ENCODE results near the gene ARHGAP30.

ARHGAP30 gene

DNA sequence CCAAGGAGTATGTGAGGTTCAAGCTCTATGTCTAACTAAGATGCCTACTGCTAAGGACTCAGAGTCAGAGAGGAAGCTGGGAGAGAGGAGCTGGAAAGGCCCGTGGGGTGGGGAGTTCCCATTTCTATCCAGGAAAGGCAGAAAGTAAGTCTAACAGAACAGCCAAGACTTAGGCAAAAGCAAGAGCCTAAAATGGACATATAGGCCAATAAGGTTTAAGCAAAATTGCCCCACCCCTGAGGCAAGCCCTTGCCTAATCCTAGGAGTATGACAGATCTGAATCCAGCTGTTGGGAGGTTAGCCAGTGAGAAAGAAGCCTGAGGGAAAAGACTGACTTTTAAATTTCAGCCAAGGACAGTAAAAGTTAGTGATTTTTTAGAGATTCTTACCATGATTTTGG, 26.8 kb upstream of the ARHGAP30 start:
- ATAC-seq (replicated peaks) (no peak), DNase-seq (no peak)
- no peaks in the 10 kb centered on the region for H3K9me3 Mint-ChIP-seq
- H3K36me3 Mint-ChIP-seq (ENCODE audit: insufficient read depth), result peaks cover 51% of the 10 kb centered on the region
- peak overlapping the region in 1 of 2 donors; percentile 15 for H3K4me3 Mint-ChIP-seq
- no peaks in the 10 kb centered on the region for H3K27me3 Mint-ChIP-seq
- peaks cover 18 to 21% of the 10 kb centered on the region in 2 donors for H3K4me1 Mint-ChIP-seq (ENCODE audit: low read depth in 2 of 2)
- peak overlapping the region; percentile 99 to 100 for H3K27ac Mint-ChIP-seq

DNA sequence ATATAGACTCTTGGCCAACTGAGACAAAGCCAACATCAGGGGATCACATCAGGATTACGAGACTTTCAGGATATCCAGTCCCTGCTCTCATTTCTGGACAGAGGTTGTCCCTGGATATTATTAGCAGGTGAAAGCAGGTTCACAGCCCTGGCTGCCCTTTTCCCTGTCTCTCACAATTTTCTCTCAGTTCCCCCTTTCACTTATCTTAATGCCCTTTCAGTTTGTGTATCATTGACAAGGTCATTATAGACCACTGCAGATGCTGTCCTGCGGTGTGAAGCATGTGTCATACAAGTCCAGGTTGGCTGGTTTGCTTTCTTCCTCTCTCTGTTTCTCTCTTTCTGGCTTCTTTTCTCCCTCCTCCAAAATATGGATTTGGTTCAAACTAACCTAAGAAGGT, 26.3 kb upstream of the ARHGAP30 start:
- peaks cover 18 to 21% of the 10 kb centered on the region in 2 donors for H3K4me1 Mint-ChIP-seq (ENCODE audit: low read depth in 2 of 2)
- no peaks in the 10 kb centered on the region for H3K9me3 Mint-ChIP-seq
- H3K27me3 Mint-ChIP-seq, result no peaks in the 10 kb centered on the region
- no peak overlapping the region for H3K27ac Mint-ChIP-seq
- no peak for DNase-seq
- no peak for ATAC-seq (replicated peaks)
- H3K36me3 Mint-ChIP-seq (ENCODE audit: insufficient read depth), result peaks cover 46% of the 10 kb centered on the region
- no peak overlapping the region for H3K4me3 Mint-ChIP-seq

DNA sequence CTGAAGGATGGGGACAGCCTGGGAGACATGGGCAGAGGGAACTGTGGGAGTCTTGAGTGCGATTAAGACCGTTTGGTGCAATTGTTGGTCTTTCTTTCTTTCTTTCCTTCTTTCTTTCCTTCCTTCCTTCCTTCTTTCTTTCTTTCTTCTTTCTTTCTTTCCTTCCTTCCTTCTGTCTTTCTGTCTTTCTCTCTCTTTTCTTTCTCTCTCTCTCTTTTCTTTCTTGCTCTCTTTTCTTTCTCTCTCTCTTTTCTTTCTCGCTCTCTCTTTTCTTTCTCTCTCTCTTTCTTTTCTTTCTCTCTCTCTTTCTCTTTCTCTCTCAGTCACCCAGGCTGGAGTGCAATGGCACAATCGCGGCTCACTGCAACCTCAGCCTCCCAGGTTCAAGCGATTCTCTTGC, 25.5 kb upstream of the ARHGAP30 start:
- Mint-ChIP-seq H3K27ac (no peak overlapping the region), H3K4me3 (no peak overlapping the region), H3K4me1 (ENCODE audit: low read depth in 2 of 2) (peaks cover 18 to 21% of the 10 kb centered on the region in 2 donors), H3K36me3 (ENCODE audit: insufficient read depth) (peaks cover 39% of the 10 kb centered on the region), H3K9me3 (no peaks in the 10 kb centered on the region), H3K27me3 (no peaks in the 10 kb centered on the region)
- ATAC-seq (replicated peaks) (no peak), DNase-seq (no peak)

DNA sequence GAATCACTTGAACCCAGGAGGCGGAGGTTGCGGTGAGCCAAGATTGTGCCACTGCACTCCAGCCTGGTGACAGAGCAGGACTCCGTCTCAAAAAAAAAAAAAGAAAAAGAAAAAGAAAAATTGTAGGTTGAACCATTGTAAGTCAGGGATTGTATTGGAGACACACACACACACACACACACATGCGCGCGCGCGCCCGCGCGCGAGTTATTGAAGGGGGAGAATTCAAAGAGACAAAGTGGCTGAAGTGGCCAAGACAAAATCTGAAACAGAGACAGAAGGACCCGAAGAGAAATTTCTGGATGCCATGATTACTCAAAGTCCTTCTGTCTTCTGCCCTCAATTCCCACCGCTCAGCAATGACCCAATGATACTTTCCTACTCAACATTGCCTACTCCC, 24.8 kb upstream of the ARHGAP30 start:
- ATAC-seq (replicated peaks), result no peak
- H3K27me3 Mint-ChIP-seq, result no peaks in the 10 kb centered on the region
- H3K36me3 Mint-ChIP-seq (ENCODE audit: insufficient read depth), result peaks cover 33% of the 10 kb centered on the region
- H3K27ac Mint-ChIP-seq, result no peak overlapping the region
- no peak overlapping the region for H3K4me3 Mint-ChIP-seq
- peaks cover 18 to 21% of the 10 kb centered on the region in 2 donors for H3K4me1 Mint-ChIP-seq (ENCODE audit: low read depth in 2 of 2)
- DNase-seq, result no peak
- H3K9me3 Mint-ChIP-seq, result no peaks in the 10 kb centered on the region

DNA sequence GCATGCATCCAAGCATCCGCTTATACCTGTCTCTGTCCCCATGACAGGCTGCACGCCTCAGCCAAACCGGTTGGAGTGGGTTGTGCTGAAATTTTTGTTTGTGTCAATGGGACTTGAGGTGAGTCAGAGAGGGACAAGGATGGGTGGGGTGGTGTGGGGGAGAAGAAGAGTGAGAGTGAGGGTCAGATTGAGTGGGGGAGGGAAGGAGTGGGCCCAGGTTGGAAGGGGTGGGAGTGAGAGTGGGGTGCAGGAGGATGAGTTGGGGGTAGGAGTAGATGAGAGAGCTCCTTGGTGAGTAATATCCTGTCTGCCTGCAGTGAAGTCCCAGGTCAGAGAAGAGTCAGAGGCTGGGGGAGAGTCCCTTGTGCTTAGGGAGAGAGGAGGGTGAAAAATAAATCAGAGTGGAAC, 22.9 kb upstream of the ARHGAP30 start:
- H3K9me3 Mint-ChIP-seq, result no peaks in the 10 kb centered on the region
- ATAC-seq (replicated peaks), result no peak
- DNase-seq, result no peak
- H3K4me1 Mint-ChIP-seq (ENCODE audit: low read depth in 2 of 2), result peaks cover 6 to 9% of the 10 kb centered on the region in 2 donors
- no peaks in the 10 kb centered on the region for H3K27me3 Mint-ChIP-seq
- peaks cover 15% of the 10 kb centered on the region for H3K36me3 Mint-ChIP-seq (ENCODE audit: insufficient read depth)
- no peak overlapping the region for H3K4me3 Mint-ChIP-seq
- no peak overlapping the region for H3K27ac Mint-ChIP-seq

DNA sequence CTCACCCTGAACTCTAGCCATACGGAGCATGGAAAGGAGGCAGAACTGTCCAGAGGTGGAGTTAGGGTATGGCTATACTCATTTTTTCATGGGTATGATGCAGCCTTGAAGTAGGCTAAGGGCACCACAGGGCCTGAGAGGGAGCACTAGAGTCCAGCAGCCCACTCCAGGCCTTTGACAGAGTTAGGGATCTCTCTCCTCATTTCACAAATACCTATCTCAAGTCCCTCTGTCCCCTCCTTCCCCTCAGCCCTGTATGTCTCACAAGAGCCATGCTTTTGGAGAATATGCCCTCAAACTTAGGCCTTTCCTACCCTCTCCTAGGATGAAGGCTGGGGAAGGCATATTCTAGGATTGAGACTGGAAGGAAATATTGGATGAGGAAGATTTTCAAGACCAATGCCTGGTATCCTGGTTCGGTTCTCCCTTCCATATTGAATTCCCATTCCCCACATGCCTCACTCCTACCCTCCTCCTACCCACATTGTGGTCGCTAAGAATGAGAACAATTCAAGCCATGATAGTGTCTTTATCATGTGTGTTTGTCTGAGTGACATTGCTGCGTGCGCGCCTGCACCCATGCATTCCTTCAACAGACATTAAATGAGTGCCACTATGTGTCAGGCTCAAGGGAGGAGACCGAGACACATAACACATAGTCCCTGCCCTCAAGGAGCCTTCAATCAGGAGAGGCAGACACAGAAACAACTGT, 22.3 kb upstream of the ARHGAP30 start:
- peaks cover 8% of the 10 kb centered on the region for H3K36me3 Mint-ChIP-seq (ENCODE audit: insufficient read depth)
- no peak overlapping the region for H3K27ac Mint-ChIP-seq
- ATAC-seq (replicated peaks), result no peak
- no peaks in the 10 kb centered on the region for H3K27me3 Mint-ChIP-seq
- DNase-seq, result no peak
- no peaks in the 10 kb centered on the region for H3K9me3 Mint-ChIP-seq
- H3K4me1 Mint-ChIP-seq (ENCODE audit: low read depth in 2 of 2), result peaks cover 2% of the 10 kb centered on the region in 2 donors
- no peak overlapping the region for H3K4me3 Mint-ChIP-seq

DNA sequence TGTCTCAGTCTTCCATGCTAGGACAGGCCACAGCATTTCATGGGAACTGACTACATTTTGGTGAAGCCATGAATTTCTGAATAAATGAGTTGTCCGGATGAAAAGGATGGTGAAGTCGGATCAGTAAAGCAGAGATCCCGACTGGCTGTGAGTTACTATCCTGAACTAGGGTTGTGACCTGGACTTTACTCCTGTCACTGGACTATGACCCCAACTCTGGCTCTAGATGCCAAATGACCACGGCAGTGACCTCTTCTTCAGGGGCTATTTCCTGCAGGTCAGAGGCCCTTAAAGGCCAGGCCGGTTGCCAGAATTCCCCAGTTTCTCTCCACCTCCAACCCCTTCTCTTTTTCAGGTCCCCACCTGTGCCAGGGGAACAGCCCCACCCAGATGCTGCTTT, 21.4 kb upstream of the ARHGAP30 start:
- Mint-ChIP-seq H3K27ac (no peak overlapping the region), H3K27me3 (peaks cover 2 to 4% of the 10 kb centered on the region in 2 donors), H3K4me3 (no peak overlapping the region), H3K4me1 (ENCODE audit: low read depth in 2 of 2) (peaks cover 0 to 2% of the 10 kb centered on the region in 2 donors), H3K9me3 (no peaks in the 10 kb centered on the region), H3K36me3 (ENCODE audit: insufficient read depth) (no peaks in the 10 kb centered on the region)
- ATAC-seq (replicated peaks) (no peak), DNase-seq (no peak)

DNA sequence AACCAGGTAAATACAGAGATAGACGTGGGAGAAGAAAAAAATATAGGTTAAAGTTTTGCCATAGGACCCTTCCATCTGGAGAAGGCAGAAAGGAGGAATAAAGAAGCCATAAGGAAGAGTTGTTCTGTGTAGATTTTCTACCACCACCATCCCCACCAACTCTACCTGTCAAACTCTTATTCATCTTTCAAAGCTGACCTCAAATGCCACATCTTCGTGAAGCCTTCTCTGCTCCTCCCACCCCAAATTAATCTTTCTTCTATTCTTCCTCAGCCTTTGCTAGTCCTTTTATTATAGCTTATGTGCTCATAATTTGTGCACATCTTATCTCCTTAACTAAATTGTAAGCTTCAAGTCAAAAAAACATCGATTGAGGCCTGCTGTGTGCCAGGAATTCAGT, 20.9 kb upstream of the ARHGAP30 start:
- H3K27ac Mint-ChIP-seq, result no peak overlapping the region
- DNase-seq (no peak), ATAC-seq (replicated peaks) (no peak)
- no peaks in the 10 kb centered on the region for H3K9me3 Mint-ChIP-seq
- H3K4me3 Mint-ChIP-seq, result no peak overlapping the region
- peaks cover 0 to 2% of the 10 kb centered on the region in 2 donors for H3K4me1 Mint-ChIP-seq (ENCODE audit: low read depth in 2 of 2)
- peaks cover 6 to 9% of the 10 kb centered on the region in 2 donors for H3K27me3 Mint-ChIP-seq
- no peaks in the 10 kb centered on the region for H3K36me3 Mint-ChIP-seq (ENCODE audit: insufficient read depth)

DNA sequence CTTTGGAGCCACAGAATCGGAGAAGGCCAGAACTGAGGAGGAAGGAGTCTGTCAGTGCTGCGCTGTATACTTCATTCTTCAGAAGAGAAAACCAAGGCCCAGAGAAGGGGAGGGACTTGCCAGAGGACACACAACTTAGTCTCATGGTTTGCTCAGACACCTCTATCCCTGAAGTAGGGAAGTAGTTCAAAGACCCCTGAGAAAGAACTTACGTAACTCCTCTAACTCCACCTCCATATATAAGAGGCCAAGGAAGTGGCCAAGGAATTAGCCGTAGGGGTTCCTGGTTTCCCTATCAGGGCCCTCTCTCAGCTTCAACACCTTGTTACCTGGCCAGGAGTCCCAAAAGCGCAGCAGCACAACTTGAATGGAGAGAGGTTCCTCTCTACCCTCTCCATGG, 20.2 kb upstream of the ARHGAP30 start:
- Mint-ChIP-seq H3K27ac (no peak overlapping the region), H3K36me3 (ENCODE audit: insufficient read depth) (no peaks in the 10 kb centered on the region), H3K9me3 (no peaks in the 10 kb centered on the region), H3K4me1 (ENCODE audit: low read depth in 2 of 2) (peaks cover 0 to 2% of the 10 kb centered on the region in 2 donors), H3K4me3 (no peak overlapping the region), H3K27me3 (peaks cover 6 to 11% of the 10 kb centered on the region in 2 donors)
- ATAC-seq (replicated peaks) (no peak), DNase-seq (no peak)

DNA sequence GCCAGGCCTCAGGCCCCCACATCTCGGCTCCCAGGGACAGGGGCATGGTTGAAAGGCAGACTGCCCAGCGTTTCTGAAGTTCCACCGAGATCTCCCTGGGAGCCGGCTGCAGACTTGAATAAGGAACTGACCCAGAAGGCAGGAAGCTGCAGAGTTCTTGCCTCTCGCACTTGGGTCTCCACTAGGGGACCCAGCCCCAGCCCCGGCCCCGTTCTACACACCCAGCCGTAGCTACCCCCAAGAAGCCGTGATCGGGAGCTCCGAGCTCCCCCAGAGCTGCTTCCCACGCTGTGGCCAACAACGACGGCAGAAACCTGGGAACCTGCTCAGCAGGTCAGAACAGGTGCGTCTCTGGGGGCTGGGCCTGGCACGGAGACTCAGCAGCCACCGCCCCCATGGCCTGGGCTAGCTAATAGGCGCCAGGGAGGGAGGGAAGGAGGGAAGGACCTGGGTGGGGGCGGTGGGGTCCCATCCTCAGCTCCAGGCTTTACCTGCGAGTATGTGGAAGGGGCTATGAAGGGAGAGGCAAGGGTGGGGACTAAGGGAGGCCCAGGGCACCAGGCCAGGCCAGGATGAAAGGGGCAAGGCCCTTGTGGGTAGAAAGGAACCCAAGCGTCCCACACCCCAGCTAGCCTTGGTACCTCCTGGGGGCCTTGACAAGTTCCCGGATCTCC, 19.7 kb upstream of the ARHGAP30 start, which contains the start of gene NECTIN4:
Gene NECTIN4 (minus strand): TSS at position 308 of the 674 bp plus-strand sequence. CDS start 262 bp downstream, at position 46.
- H3K36me3 Mint-ChIP-seq (ENCODE audit: insufficient read depth), result no peaks in the 10 kb centered on the region
- H3K4me1 Mint-ChIP-seq (ENCODE audit: low read depth in 2 of 2), result peaks cover 0 to 2% of the 10 kb centered on the region in 2 donors
- H3K27me3 Mint-ChIP-seq, result peaks cover 6 to 11% of the 10 kb centered on the region in 2 donors
- no peaks in the 10 kb centered on the region for H3K9me3 Mint-ChIP-seq
- DNase-seq, result no peak
- ATAC-seq (replicated peaks), result no peak
- H3K4me3 Mint-ChIP-seq, result no peak within 1 kb of the TSS
- H3K27ac Mint-ChIP-seq, result no peak within 1 kb of the TSS

DNA sequence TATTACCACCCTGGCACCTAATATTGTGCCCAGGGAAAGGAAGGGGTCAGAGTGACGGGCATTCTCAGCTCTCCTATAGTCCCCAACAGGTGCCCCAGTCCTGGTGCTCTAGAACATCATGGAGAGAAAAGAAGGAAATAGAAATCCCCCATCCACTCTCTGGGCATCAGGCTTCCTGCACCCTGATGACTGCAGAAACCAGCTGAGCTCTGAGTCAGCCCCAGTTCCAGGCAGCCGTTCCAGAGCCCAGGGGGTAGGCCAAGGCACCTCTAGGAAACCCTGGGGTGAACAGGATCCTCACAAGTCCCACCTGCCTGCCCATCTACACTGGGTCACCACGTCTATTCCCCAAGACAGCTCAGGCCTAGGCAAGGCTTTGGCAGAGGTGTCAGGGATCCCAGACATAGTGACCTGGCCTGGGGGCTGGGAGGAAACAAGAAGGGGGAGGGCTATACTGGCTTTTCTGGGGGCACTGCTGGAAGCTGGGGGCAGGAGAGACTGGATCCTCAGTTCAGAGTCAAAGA, 19.0 kb upstream of the ARHGAP30 start:
- H3K27ac Mint-ChIP-seq, result no peak overlapping the region
- no peaks in the 10 kb centered on the region for H3K36me3 Mint-ChIP-seq (ENCODE audit: insufficient read depth)
- H3K4me1 Mint-ChIP-seq (ENCODE audit: low read depth in 2 of 2), result peaks cover 0 to 2% of the 10 kb centered on the region in 2 donors
- ATAC-seq (replicated peaks) (no peak), DNase-seq (no peak)
- peaks cover 6 to 11% of the 10 kb centered on the region in 2 donors for H3K27me3 Mint-ChIP-seq
- no peak overlapping the region for H3K4me3 Mint-ChIP-seq
- no peaks in the 10 kb centered on the region for H3K9me3 Mint-ChIP-seq

DNA sequence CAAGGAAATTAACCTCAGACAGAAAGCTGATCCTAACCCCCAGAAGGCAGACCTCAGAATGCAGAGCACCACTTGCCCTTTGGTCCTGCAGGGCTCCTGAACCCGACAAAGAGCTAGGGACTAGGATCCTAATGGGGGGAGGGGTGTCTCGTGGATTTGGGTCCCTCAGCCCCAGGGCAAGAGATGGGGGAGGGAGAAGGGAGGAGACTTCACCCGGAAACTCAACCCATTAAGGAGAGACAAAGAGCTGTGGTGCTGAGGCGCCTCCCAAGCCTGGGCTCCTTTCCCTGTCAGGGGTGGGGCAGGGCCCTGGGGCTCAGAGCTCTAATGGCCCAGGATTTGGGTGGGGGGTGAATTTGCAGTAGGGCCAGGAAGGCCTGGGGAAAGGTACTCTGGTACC, 16.8 kb upstream of the ARHGAP30 start:
- H3K9me3 Mint-ChIP-seq, result no peaks in the 10 kb centered on the region

DNA sequence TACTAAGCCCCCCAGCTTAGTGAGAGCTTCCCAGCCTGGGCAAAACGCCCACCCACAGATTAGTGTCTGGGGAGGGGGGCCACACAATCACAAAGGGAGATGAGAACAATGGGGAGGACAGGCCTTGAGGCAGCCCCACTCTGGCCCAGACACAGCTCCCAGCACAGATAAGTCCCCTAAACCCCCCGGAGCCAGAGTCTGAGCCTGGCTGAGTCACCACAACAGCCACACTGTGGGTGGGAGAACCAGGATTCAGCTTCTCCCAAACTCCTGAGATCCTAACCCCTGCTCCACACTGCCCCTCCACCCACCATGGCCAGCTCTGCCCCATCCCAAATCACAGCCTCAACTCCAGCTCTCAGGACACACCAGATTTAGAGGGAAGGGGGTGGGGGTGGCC, 15.5 kb upstream of the ARHGAP30 start:
- H3K27ac Mint-ChIP-seq, result peak overlapping the region in 1 of 2 donors; percentile 64
- H3K9me3 Mint-ChIP-seq, result no peaks in the 10 kb centered on the region
- ATAC-seq (replicated peaks), result no peak
- H3K36me3 Mint-ChIP-seq (ENCODE audit: insufficient read depth), result no peaks in the 10 kb centered on the region
- H3K4me3 Mint-ChIP-seq, result no peak overlapping the region
- peaks cover 0 to 2% of the 10 kb centered on the region in 2 donors for H3K4me1 Mint-ChIP-seq (ENCODE audit: low read depth in 2 of 2)
- DNase-seq, result no peak
- peaks cover 6 to 11% of the 10 kb centered on the region in 2 donors for H3K27me3 Mint-ChIP-seq

More for the DNA sequence above, 16.8 kb upstream of the ARHGAP30 start:
- ATAC-seq (replicated peaks), result no peak
- Mint-ChIP-seq H3K27ac (no peak overlapping the region), H3K4me3 (no peak overlapping the region), H3K36me3 (ENCODE audit: insufficient read depth) (no peaks in the 10 kb centered on the region), H3K4me1 (ENCODE audit: low read depth in 2 of 2) (peaks cover 0 to 2% of the 10 kb centered on the region in 2 donors), H3K27me3 (peaks cover 6 to 11% of the 10 kb centered on the region in 2 donors)
- DNase-seq, result no peak

DNA sequence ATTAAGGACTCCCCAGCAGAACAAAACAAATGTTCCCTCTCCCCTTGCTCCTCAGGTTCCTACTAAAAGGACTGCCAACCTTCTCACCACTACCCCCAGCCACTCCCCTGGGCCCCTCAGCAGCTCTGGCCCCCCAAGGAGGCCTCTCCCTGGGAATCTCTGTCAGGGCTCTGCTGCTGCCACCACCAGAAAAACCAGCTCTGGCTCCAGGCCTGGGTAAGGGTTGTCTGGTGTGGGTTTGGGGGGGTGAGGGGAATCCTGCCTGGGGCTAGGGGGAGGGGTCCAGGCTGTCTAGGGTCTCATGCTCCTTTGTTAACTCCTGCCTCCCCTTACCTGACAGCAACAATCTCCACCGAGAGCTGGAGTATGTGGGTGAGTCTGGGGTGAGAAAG, 14.9 kb upstream of the ARHGAP30 start:
- Mint-ChIP-seq H3K36me3 (ENCODE audit: insufficient read depth) (no peaks in the 10 kb centered on the region), H3K27me3 (peaks cover 6 to 11% of the 10 kb centered on the region in 2 donors)
- no peak for ATAC-seq (replicated peaks)

More for the DNA sequence above, 14.9 kb upstream of the ARHGAP30 start:
- Mint-ChIP-seq H3K4me3 (no peak overlapping the region), H3K4me1 (ENCODE audit: low read depth in 2 of 2) (peaks cover 0 to 2% of the 10 kb centered on the region in 2 donors), H3K27ac (no peak overlapping the region), H3K9me3 (no peaks in the 10 kb centered on the region)
- DNase-seq, result no peak
